ENCODE results near the gene COX6A2. TPM values are rescaled to one million over a fixed set of nuclear protein-coding genes. Genes with fewer than 3 reads are reported as not detected.

The COX6A2 gene
- total and polyA plus RNA-seq, 2 donors (not counting 3 experiments of a cell fraction or from before 2014, with no cell fraction given): not detected

DNA sequence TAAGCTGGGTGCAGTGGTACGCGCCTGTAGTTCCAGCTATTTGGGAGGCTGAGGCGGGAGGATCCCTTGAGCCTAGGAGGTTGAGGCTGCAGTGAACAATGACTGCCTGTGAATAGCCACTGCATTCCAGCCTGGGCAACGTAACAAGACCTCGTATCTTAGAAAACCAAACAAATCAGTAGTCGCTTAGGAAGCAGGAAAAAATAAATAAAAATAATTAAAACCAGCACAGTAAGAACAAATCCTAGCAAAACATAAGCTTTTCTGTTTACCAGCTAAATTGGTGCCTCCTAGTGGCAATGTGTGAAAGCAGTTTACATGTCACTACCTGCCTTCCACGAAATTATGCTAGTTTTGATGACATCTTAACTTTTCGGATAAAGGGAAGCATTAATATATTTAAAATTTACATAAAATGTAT is 32.4 kb upstream of the COX6A2 start:
- Histone ChIP-seq H3K9ac (replicated peaks; ENCODE audit: extremely low read depth, insufficient read depth, low read length) (peak overlapping the region; percentile 78), H3K27ac (ENCODE audit: insufficient read depth, low read depth, low read length) (peak overlapping the region; percentile 74), H3K27me3 (ENCODE audit: control insufficient read depth in 2 of 2, insufficient read depth in 2 of 2, low read length in 2 of 2) (no peaks in the 10 kb centered on the region), H3K4me2 (ENCODE audit: insufficient read depth, low read length) (peak overlapping the region; percentile 92), H3K79me2 (ENCODE audit: control insufficient read depth, insufficient read depth, low read length) (peaks cover 34% of the 10 kb centered on the region), H3K4me3 (replicated peaks in 1 of 3; ENCODE audit: insufficient read depth in 1 of 3, low read depth in 1 of 3, low read length in 3 of 3) (peak overlapping the region; percentile 41 to 81 (median 45)), H3K4me1 (ENCODE audit: control insufficient read depth, extremely low read depth, insufficient read depth, low read length) (peaks cover 23% of the 10 kb centered on the region), H3K36me3 (ENCODE audit: control insufficient read depth in 2 of 2, extremely low read depth in 1 of 2, insufficient read depth in 2 of 2, low read length in 2 of 2) (peaks cover 6 to 17% of the 10 kb centered on the region in 2 experiments), H2AFZ (ENCODE audit: low read depth, low read length) (no peak overlapping the region), H4K20me1 (replicated peaks; ENCODE audit: control insufficient read depth, extremely low read depth, insufficient read depth, low read length) (no peaks in the 10 kb centered on the region), H3K9me1 (replicated peaks; ENCODE audit: control insufficient read depth, extremely low read depth, insufficient read depth, low read length) (no peaks in the 10 kb centered on the region), H3K9me3 (replicated peaks; ENCODE audit: control insufficient read depth, insufficient read depth, low read length) (no peaks in the 10 kb centered on the region)
- dilution Hi-C loops (cut with MboI; ENCODE audit: extremely low pct_ligation_motif_present, low sequenced_read_pairs) (no loop called here), intact Hi-C loops (cut with micrococcal nuclease) (no loop called here)
- no TSS peak for BruUV-seq (replicated peaks)
- ChIA-PET POLR2A (interaction anchor here (1.0 to 1.7 kb wide), 3 partner anchors 252 to 413 kb away, joined by 4 to 10 read pairs (median 6); partner anchors contain the start of genes FUS and ZNF267), CTCF (interaction anchor here (0.8 to 4.3 kb wide), 22 partner anchors 9 to 507 kb away, joined by 3 to 53 read pairs (median 5); partner anchors contain the start of genes COX6A2, FUS, RUSF1 and TGFB1I1)
- TF ChIP-seq JUN (IDR thresholded peaks at IDR 0.05; ENCODE audit: borderline replicate concordance, insufficient read depth, insufficient read length, low read depth): no peak
- TF ChIP-seq, protein P1, sequence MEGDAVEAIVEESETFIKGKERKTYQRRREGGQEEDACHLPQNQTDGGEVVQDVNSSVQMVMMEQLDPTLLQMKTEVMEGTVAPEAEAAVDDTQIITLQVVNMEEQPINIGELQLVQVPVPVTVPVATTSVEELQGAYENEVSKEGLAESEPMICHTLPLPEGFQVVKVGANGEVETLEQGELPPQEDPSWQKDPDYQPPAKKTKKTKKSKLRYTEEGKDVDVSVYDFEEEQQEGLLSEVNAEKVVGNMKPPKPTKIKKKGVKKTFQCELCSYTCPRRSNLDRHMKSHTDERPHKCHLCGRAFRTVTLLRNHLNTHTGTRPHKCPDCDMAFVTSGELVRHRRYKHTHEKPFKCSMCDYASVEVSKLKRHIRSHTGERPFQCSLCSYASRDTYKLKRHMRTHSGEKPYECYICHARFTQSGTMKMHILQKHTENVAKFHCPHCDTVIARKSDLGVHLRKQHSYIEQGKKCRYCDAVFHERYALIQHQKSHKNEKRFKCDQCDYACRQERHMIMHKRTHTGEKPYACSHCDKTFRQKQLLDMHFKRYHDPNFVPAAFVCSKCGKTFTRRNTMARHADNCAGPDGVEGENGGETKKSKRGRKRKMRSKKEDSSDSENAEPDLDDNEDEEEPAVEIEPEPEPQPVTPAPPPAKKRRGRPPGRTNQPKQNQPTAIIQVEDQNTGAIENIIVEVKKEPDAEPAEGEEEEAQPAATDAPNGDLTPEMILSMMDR (IDR thresholded peaks at IDR 0.05; ENCODE audit: extremely low read depth in 1 of 2, insufficient read depth in 1 of 2, low read depth in 1 of 2, low read length in 2 of 2): peak; percentile 54 to 60
- peak; percentile 52 for DNase-seq (ENCODE audit: low read depth, low spot score)
- FAIRE-seq: peak; percentile 95
